Mesendoderm (in vitro differentiated cells): ENCODE results near the gene IFNGR1.

Source experiments
- DNase-seq: peaks from one replicate; pipeline ENCODE4 v3.0.0; 2013
- H2AK5ac ChIP-seq: 2 replicates; pipeline ENCODE4 v1.6.1; 2013; ENCODE audit warnings: low read length, inconsistent platforms
- H2BK120ac ChIP-seq: 2 replicates; pipeline ENCODE4 v1.6.1; 2013; ENCODE audit warnings: low read depth, mild to moderate bottlenecking, low read length, moderate library complexity, mixed read lengths
- H2BK15ac ChIP-seq: replicated peaks from 2 replicates; pipeline ENCODE4 v1.6.1; 2013; ENCODE audit warnings: low read depth, mild to moderate bottlenecking, moderate library complexity
- H2BK5ac ChIP-seq: 2 replicates; pipeline ENCODE4 v1.6.1; 2013; ENCODE audit warnings: low read length, inconsistent platforms
- H3K18ac ChIP-seq: 2 replicates; pipeline ENCODE4 v1.6.1; 2013; ENCODE audit warnings: mild to moderate bottlenecking, low read length, mixed read lengths
- H3K23ac ChIP-seq: one replicate; pipeline ENCODE4 v1.6.1; 2013; ENCODE audit warnings: low read length
- H3K27ac ChIP-seq: 2 replicates; pipeline ENCODE4 v1.5.1; 2013; ENCODE audit warnings: low read depth, mild to moderate bottlenecking, inconsistent platforms, low read length, moderate library complexity
- H3K27me3 ChIP-seq: 2 replicates; pipeline ENCODE4 v1.6.1; 2013; ENCODE audit warnings: low read length, control low read depth, mild to moderate bottlenecking, inconsistent platforms; ENCODE audit not compliant: insufficient read depth, poor library complexity
- H3K36me3 ChIP-seq: 2 replicates; pipeline ENCODE4 v1.6.1; 2013; ENCODE audit warnings: low read length, inconsistent platforms; ENCODE audit not compliant: control insufficient read depth, insufficient read depth
- H3K4ac ChIP-seq: one replicate; pipeline ENCODE4 v1.6.1; 2013; ENCODE audit warnings: low read depth, mild to moderate bottlenecking, low read length, moderate library complexity
- H3K4me1 ChIP-seq: 2 replicates; pipeline ENCODE4 v1.6.1; 2013; ENCODE audit warnings: low read depth, low read length, inconsistent platforms; ENCODE audit not compliant: control insufficient read depth
- H3K4me2 ChIP-seq: 2 replicates; pipeline ENCODE4 v1.6.1; 2013; ENCODE audit warnings: low read length
- H3K4me3 ChIP-seq: 2 replicates; pipeline ENCODE4 v1.5.1; 2013; ENCODE audit warnings: mild to moderate bottlenecking, low read length
- H3K56ac ChIP-seq: one replicate; pipeline ENCODE4 v1.6.1; 2013; ENCODE audit warnings: low read length
- H3K79me1 ChIP-seq: 2 replicates; pipeline ENCODE4 v1.6.1; 2013; ENCODE audit warnings: low read length, inconsistent platforms
- H3K79me2 ChIP-seq: 2 replicates; pipeline ENCODE4 v1.6.1; 2013; ENCODE audit warnings: mild to moderate bottlenecking, low read length; ENCODE audit not compliant: control insufficient read depth, insufficient read depth
- H3K9ac ChIP-seq: 2 replicates; pipeline ENCODE4 v1.6.1; 2013; ENCODE audit warnings: low read length, inconsistent platforms
- H4K5ac ChIP-seq: one replicate; pipeline ENCODE4 v1.6.1; 2013; ENCODE audit warnings: low read length
- H4K8ac ChIP-seq: one replicate; pipeline ENCODE4 v1.6.1; 2013; ENCODE audit warnings: low read depth, mild to moderate bottlenecking, control low read depth, low read length, moderate library complexity
- WGBS: extraction: QIAGEN DNeasy Blood & Tissue Kit; methylation state at CpG from one replicate; pipeline ENCODE4 v1.1.7; 2013; ENCODE audit warnings: low lambda C conversion rate, missing lambda C conversion rate; ENCODE audit not compliant: insufficient coverage; ENCODE audit errors: extremely low coverage; 5-methylcytosine and 5-hydroxymethylcytosine counted together

Gene IFNGR1

DNA sequence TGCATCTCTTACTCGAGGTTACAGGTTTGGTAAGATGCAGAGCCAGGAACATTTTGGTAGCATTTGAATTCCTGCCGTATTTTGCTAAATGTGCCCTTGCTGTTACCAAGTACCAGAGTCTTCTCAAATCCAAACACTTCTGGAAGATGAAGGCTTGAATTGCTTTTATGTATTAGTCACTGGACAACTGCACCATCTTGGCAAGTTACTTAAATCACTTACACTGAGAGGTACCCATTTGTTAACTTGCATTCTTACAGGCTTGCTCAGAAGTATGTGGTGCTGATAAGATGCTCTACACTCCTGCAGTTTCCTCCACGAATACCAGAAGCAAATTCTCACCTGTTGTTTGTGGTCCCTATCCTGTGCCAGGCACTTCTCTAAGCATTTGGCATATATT lies 58.4 kb downstream of the IFNGR1 start:
- peak; percentile 11 for DNase-seq
- WGBS = no CpG with 5 or more reads among the region's 3 CpGs
- Histone ChIP-seq H3K4me3 (no peak overlapping the region), H3K27me3 (no peaks in the 10 kb centered on the region), H4K5ac (no peak overlapping the region), H3K18ac (no peak overlapping the region), H2BK120ac (no peak overlapping the region), H2BK15ac (no peak overlapping the region), H3K36me3 (no peaks in the 10 kb centered on the region), H4K8ac (no peak overlapping the region), H3K23ac (no peak overlapping the region), H3K79me2 (no peaks in the 10 kb centered on the region), H3K9ac (no peak overlapping the region), H3K27ac (no peak overlapping the region), H2AK5ac (no peak overlapping the region), H2BK5ac (no peak overlapping the region), H3K4me1 (no peaks in the 10 kb centered on the region), H3K4ac (no peak overlapping the region), H3K79me1 (no peaks in the 10 kb centered on the region), H3K56ac (no peak overlapping the region), H3K4me2 (no peak overlapping the region)

DNA sequence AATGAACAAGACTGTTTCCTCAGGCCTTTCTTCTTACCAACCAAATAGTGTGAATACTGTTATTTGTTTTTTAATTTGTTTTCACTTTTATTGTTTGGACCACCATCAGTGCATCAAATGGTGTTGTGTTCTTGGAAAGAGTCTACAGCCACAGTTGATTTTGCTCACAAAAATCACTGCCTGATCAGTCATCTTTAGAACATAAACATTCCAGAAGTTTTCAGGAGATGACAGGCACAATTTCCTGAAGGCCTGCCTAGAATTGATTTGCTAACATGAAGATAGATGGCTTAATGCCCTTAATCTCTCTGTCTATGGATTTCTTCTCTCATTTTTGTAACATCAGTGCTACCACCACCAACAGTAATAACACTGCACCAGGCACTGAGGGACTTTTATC lies 59.3 kb downstream of the IFNGR1 start:
- H2AK5ac ChIP-seq = no peak overlapping the region
- H3K4me3 ChIP-seq = no peak overlapping the region

DNA sequence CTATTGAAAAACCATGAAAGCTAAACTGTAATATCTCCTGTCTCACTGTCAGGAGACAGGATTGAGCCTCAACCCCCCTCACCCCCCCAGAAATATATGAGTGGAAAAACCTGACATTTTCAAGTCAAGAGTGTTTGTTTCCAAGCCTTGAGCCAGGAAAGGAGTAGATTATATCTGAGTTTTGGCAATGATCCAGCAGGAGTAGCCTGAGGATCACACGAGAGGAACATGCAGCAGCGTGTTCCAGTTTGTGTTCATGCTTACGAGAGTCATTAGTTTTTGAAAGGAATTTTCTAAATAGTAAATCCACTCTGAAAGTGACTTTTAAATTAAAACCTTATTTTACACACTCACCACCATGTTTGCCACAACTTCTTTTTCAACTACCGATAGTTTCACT lies 61.6 kb downstream of the IFNGR1 start:
- Histone ChIP-seq H3K4ac (no peak overlapping the region), H4K5ac (no peak overlapping the region), H3K56ac (no peak overlapping the region), H3K23ac (no peak overlapping the region), H4K8ac (no peak overlapping the region), H2AK5ac (no peak overlapping the region), H2BK5ac (no peak overlapping the region), H3K27me3 (no peaks in the 10 kb centered on the region), H3K36me3 (no peaks in the 10 kb centered on the region), H3K27ac (no peak overlapping the region), H3K4me2 (no peak overlapping the region), H2BK15ac (no peak overlapping the region), H3K4me3 (no peak overlapping the region), H3K18ac (no peak overlapping the region), H3K79me2 (no peaks in the 10 kb centered on the region), H3K4me1 (no peaks in the 10 kb centered on the region), H3K79me1 (no peaks in the 10 kb centered on the region), H3K9ac (no peak overlapping the region), H2BK120ac (no peak overlapping the region)
- no peak for DNase-seq
- WGBS = no CpG with 5 or more reads among the region's 4 CpGs

More for the DNA sequence above, 59.3 kb downstream of the IFNGR1 start:
- no peak overlapping the region for H3K56ac ChIP-seq
- H2BK120ac ChIP-seq = no peak overlapping the region
- no peaks in the 10 kb centered on the region for H3K79me2 ChIP-seq
- no peak for DNase-seq
- H3K4ac ChIP-seq = no peak overlapping the region
- no peak overlapping the region for H3K18ac ChIP-seq
- no peak overlapping the region for H3K9ac ChIP-seq
- no peak overlapping the region for H4K5ac ChIP-seq
- H2BK5ac ChIP-seq = no peak overlapping the region
- no peak overlapping the region for H4K8ac ChIP-seq
- no peak overlapping the region for H3K23ac ChIP-seq
- no peaks in the 10 kb centered on the region for H3K79me1 ChIP-seq
- no peak overlapping the region for H2BK15ac ChIP-seq
- no peak overlapping the region for H3K27ac ChIP-seq
- no peaks in the 10 kb centered on the region for H3K27me3 ChIP-seq
- H3K4me2 ChIP-seq = no peak overlapping the region
- H3K36me3 ChIP-seq = no peaks in the 10 kb centered on the region
- H3K4me1 ChIP-seq = no peaks in the 10 kb centered on the region

DNA sequence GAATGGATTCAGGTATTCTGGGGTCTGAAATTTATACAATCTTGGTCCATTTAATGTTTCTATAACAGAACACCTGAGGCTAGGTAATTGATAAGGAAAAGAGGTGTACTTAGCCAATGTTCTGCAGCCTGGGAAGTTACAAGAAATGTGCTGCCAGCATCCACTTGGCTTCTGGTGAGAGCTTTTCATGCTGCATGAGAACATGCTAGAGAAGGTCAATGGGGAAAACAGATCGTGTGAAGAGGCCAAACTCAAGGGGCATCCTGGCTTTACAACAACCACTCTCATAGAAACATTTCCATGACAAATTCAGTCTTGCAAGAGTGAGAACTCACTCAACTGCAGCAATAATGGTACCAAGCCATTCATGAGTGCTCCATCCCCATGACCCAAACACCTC lies 62.5 kb downstream of the IFNGR1 start:
- H3K4me3 ChIP-seq = no peak overlapping the region
- H3K23ac ChIP-seq = no peak overlapping the region
- no peak overlapping the region for H3K56ac ChIP-seq
- WGBS = no CpG with 5 or more reads among the region's 1 CpG
- H2BK15ac ChIP-seq = no peak overlapping the region
- H3K9ac ChIP-seq = no peak overlapping the region
- H3K4ac ChIP-seq = no peak overlapping the region
- no peak overlapping the region for H3K27ac ChIP-seq
- H4K8ac ChIP-seq = no peak overlapping the region
- H2AK5ac ChIP-seq = no peak overlapping the region
- no peak overlapping the region for H2BK5ac ChIP-seq
- no peaks in the 10 kb centered on the region for H3K4me1 ChIP-seq
- H3K18ac ChIP-seq = no peak overlapping the region
- no peaks in the 10 kb centered on the region for H3K79me2 ChIP-seq
- H3K36me3 ChIP-seq = no peaks in the 10 kb centered on the region
- DNase-seq = no peak
- no peak overlapping the region for H4K5ac ChIP-seq
- no peak overlapping the region for H3K4me2 ChIP-seq
- no peak overlapping the region for H2BK120ac ChIP-seq
- H3K79me1 ChIP-seq = no peaks in the 10 kb centered on the region
- no peaks in the 10 kb centered on the region for H3K27me3 ChIP-seq

- Histone ChIP-seq H4K5ac (no peak overlapping the region), H3K4me1 (no peaks in the 10 kb centered on the region), H3K9ac (no peak overlapping the region), H3K27me3 (no peaks in the 10 kb centered on the region), H2BK5ac (no peak overlapping the region), H2BK120ac (no peak overlapping the region), H3K4me3 (no peak overlapping the region), H3K36me3 (no peaks in the 10 kb centered on the region), H3K4ac (no peak overlapping the region), H4K8ac (no peak overlapping the region), H3K56ac (no peak overlapping the region), H2AK5ac (no peak overlapping the region), H3K27ac (no peak overlapping the region), H3K4me2 (no peak overlapping the region), H3K79me1 (no peaks in the 10 kb centered on the region), H3K18ac (no peak overlapping the region), H2BK15ac (no peak overlapping the region), H3K79me2 (no peaks in the 10 kb centered on the region), H3K23ac (no peak overlapping the region)
- DNase-seq = no peak
- no CpG with 5 or more reads among the region's 2 CpGs for WGBS
Observed at GRCh38 chr6:137155830-137156229, 63.4 kb downstream of the IFNGR1 start.

GRCh38 chr6:137150072-137150471 lies 69.1 kb downstream of the IFNGR1 start:
- Histone ChIP-seq H3K4ac (no peak overlapping the region), H3K4me3 (no peak overlapping the region), H3K4me2 (no peak overlapping the region), H2BK5ac (no peak overlapping the region), H3K4me1 (no peaks in the 10 kb centered on the region), H4K8ac (no peak overlapping the region), H3K23ac (no peak overlapping the region), H3K18ac (no peak overlapping the region), H3K79me2 (no peaks in the 10 kb centered on the region), H3K27me3 (no peaks in the 10 kb centered on the region), H3K36me3 (no peaks in the 10 kb centered on the region), H3K79me1 (no peaks in the 10 kb centered on the region), H2BK15ac (no peak overlapping the region), H3K9ac (no peak overlapping the region), H2AK5ac (no peak overlapping the region), H4K5ac (no peak overlapping the region), H3K56ac (no peak overlapping the region), H2BK120ac (no peak overlapping the region), H3K27ac (no peak overlapping the region)
- no CpG with 5 or more reads among the region's 3 CpGs for WGBS
- DNase-seq = no peak
